ENCODE measurements around the gene CDC42EP3.
A peak's percentile ranks its signal among the peaks of the same experiment; 100 is the strongest.

The CDC42EP3 gene

GRCh38 chr2:37654932-37655841 lies 16.3 kb downstream of the CDC42EP3 start:
- Histone ChIP-seq H3K9me3 (ENCODE audit: control insufficient read depth in 2 of 2, low read length in 2 of 2) (no peaks in the 10 kb centered on the region), H3K9ac (ENCODE audit: low read length in 2 of 2) (no peak overlapping the region), H3K4me3 (ENCODE audit: low read length in 2 of 2) (peak overlapping the region in 1 of 2 donors; percentile 7), H3K4me1 (ENCODE audit: control insufficient read depth, insufficient read depth, low read length) (peaks cover 58% of the 10 kb centered on the region), H3K27ac (ENCODE audit: low read length) (no peak overlapping the region), H3K36me3 (ENCODE audit: control insufficient read depth in 2 of 2, insufficient read depth in 2 of 2, low read length in 2 of 2) (peaks cover 0 to 5% of the 10 kb centered on the region in 2 donors), H3K27me3 (ENCODE audit: control insufficient read depth in 1 of 2, insufficient read depth in 2 of 2, low read length in 2 of 2) (no peaks in the 10 kb centered on the region)

DNA sequence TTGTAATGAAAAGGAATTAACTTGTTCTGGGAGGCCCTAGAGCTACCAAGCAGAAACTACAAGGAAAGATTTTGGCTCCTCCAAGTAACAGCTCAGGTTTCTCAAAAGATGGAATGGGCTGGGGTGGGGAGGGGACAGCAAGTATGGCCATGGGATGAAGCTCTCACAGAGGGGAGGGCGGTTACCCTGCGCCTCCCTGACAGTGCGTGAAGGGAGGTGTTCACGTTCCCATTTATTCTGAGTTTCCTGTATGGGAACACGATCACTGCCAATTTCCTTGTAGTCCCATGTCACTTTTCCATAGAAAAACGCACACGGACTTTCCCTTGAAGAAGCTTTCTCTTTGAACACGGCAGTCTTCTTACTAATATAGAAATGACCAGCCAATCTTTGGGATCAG lies 17.0 kb downstream of the CDC42EP3 start:
- Histone ChIP-seq H3K4me1 (ENCODE audit: control insufficient read depth, insufficient read depth, low read length) (peaks cover 57% of the 10 kb centered on the region), H3K27ac (ENCODE audit: low read length) (peak overlapping the region; percentile 32), H3K27me3 (ENCODE audit: control insufficient read depth in 1 of 2, insufficient read depth in 2 of 2, low read length in 2 of 2) (no peaks in the 10 kb centered on the region), H3K9ac (ENCODE audit: low read length in 2 of 2) (no peak overlapping the region), H3K4me3 (ENCODE audit: low read length in 2 of 2) (peak overlapping the region in 1 of 2 donors; percentile 29), H3K9me3 (ENCODE audit: control insufficient read depth in 2 of 2, low read length in 2 of 2) (no peaks in the 10 kb centered on the region), H3K36me3 (ENCODE audit: control insufficient read depth in 2 of 2, insufficient read depth in 2 of 2, low read length in 2 of 2) (peaks cover 0 to 5% of the 10 kb centered on the region in 2 donors)

GRCh38 chr2:37653805-37654378 lies 17.6 kb downstream of the CDC42EP3 start:
- Histone ChIP-seq H3K27ac (ENCODE audit: low read length) (peak overlapping the region; percentile 32), H3K4me3 (ENCODE audit: low read length in 2 of 2) (peak overlapping the region; percentile 16 to 29), H3K36me3 (ENCODE audit: control insufficient read depth in 2 of 2, insufficient read depth in 2 of 2, low read length in 2 of 2) (peaks cover 0 to 5% of the 10 kb centered on the region in 2 donors), H3K4me1 (ENCODE audit: control insufficient read depth, insufficient read depth, low read length) (peaks cover 59% of the 10 kb centered on the region), H3K27me3 (ENCODE audit: control insufficient read depth in 1 of 2, insufficient read depth in 2 of 2, low read length in 2 of 2) (no peaks in the 10 kb centered on the region), H3K9me3 (ENCODE audit: control insufficient read depth in 2 of 2, low read length in 2 of 2) (no peaks in the 10 kb centered on the region), H3K9ac (ENCODE audit: low read length in 2 of 2) (no peak overlapping the region)

GRCh38 chr2:37653093-37653492 lies 18.3 kb downstream of the CDC42EP3 start:
- no peaks in the 10 kb centered on the region for H3K27me3 ChIP-seq (ENCODE audit: control insufficient read depth in 1 of 2, insufficient read depth in 2 of 2, low read length in 2 of 2)
- peaks cover 59% of the 10 kb centered on the region for H3K4me1 ChIP-seq (ENCODE audit: control insufficient read depth, insufficient read depth, low read length)
- H3K36me3 ChIP-seq (ENCODE audit: control insufficient read depth in 2 of 2, insufficient read depth in 2 of 2, low read length in 2 of 2): peaks cover 2 to 8% of the 10 kb centered on the region in 2 donors
- H3K9ac ChIP-seq (ENCODE audit: low read length in 2 of 2): peak overlapping the region in 1 of 2 donors; percentile 42
- H3K4me3 ChIP-seq (ENCODE audit: low read length in 2 of 2): no peak overlapping the region
- H3K9me3 ChIP-seq (ENCODE audit: control insufficient read depth in 2 of 2, low read length in 2 of 2): no peaks in the 10 kb centered on the region
- H3K27ac ChIP-seq (ENCODE audit: low read length): peak overlapping the region; percentile 41

- no peaks in the 10 kb centered on the region for H3K27me3 ChIP-seq (ENCODE audit: control insufficient read depth in 1 of 2, insufficient read depth in 2 of 2, low read length in 2 of 2)
- no peak overlapping the region for H3K4me3 ChIP-seq (ENCODE audit: low read length in 2 of 2)
- H3K36me3 ChIP-seq (ENCODE audit: control insufficient read depth in 2 of 2, insufficient read depth in 2 of 2, low read length in 2 of 2): peaks cover 5 to 12% of the 10 kb centered on the region in 2 donors
- H3K9ac ChIP-seq (ENCODE audit: low read length in 2 of 2): no peak overlapping the region
- H3K27ac ChIP-seq (ENCODE audit: low read length): peak overlapping the region; percentile 41
- H3K4me1 ChIP-seq (ENCODE audit: control insufficient read depth, insufficient read depth, low read length): peaks cover 57% of the 10 kb centered on the region
- H3K9me3 ChIP-seq (ENCODE audit: control insufficient read depth in 2 of 2, low read length in 2 of 2): peaks cover 0 to 2% of the 10 kb centered on the region in 2 donors
Observed at GRCh38 chr2:37652199-37652640, 19.2 kb downstream of the CDC42EP3 start.

GRCh38 chr2:37650548-37651093 lies 20.8 kb downstream of the CDC42EP3 start:
- Histone ChIP-seq H3K4me1 (ENCODE audit: control insufficient read depth, insufficient read depth, low read length) (peaks cover 49% of the 10 kb centered on the region), H3K36me3 (ENCODE audit: control insufficient read depth in 2 of 2, insufficient read depth in 2 of 2, low read length in 2 of 2) (peaks cover 12 to 14% of the 10 kb centered on the region in 2 donors), H3K4me3 (ENCODE audit: low read length in 2 of 2) (no peak overlapping the region), H3K9me3 (ENCODE audit: control insufficient read depth in 2 of 2, low read length in 2 of 2) (peaks cover 0 to 2% of the 10 kb centered on the region in 2 donors), H3K27me3 (ENCODE audit: control insufficient read depth in 1 of 2, insufficient read depth in 2 of 2, low read length in 2 of 2) (no peaks in the 10 kb centered on the region), H3K27ac (ENCODE audit: low read length) (peak overlapping the region; percentile 12), H3K9ac (ENCODE audit: low read length in 2 of 2) (no peak overlapping the region)

DNA sequence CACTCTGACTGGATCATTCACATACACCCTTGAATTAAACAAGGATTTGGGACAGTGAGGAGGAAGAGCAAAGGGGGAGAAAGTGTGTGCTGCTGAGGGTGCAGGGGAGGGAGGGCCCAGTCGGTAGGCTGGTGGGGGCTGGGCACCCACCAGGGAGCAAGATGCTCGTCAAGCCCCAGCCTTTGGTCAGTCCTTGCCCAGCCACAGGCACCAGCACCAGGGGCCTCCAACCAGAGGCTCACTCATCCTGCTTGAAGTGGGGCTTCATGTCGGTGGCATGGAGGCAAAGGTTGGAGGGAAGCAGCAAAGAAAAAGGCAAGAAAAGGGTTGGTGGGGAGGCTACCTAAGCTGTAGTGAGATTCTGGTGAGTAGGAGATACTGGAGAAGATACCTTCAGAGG lies 21.9 kb downstream of the CDC42EP3 start:
- Histone ChIP-seq H3K27me3 (ENCODE audit: control insufficient read depth in 1 of 2, insufficient read depth in 2 of 2, low read length in 2 of 2) (no peaks in the 10 kb centered on the region), H3K9me3 (ENCODE audit: control insufficient read depth in 2 of 2, low read length in 2 of 2) (peaks cover 0 to 2% of the 10 kb centered on the region in 2 donors), H3K36me3 (ENCODE audit: control insufficient read depth in 2 of 2, insufficient read depth in 2 of 2, low read length in 2 of 2) (peaks cover 13 to 15% of the 10 kb centered on the region in 2 donors), H3K9ac (ENCODE audit: low read length in 2 of 2) (no peak overlapping the region), H3K4me3 (ENCODE audit: low read length in 2 of 2) (no peak overlapping the region), H3K27ac (ENCODE audit: low read length) (no peak overlapping the region), H3K4me1 (ENCODE audit: control insufficient read depth, insufficient read depth, low read length) (peaks cover 41% of the 10 kb centered on the region)

GRCh38 chr2:37648331-37649011 lies 23.0 kb downstream of the CDC42EP3 start:
- H3K9ac ChIP-seq (ENCODE audit: low read length in 2 of 2): no peak overlapping the region
- peaks cover 16 to 18% of the 10 kb centered on the region in 2 donors for H3K36me3 ChIP-seq (ENCODE audit: control insufficient read depth in 2 of 2, insufficient read depth in 2 of 2, low read length in 2 of 2)
- H3K27ac ChIP-seq (ENCODE audit: low read length): peak overlapping the region; percentile 37
- H3K27me3 ChIP-seq (ENCODE audit: control insufficient read depth in 1 of 2, insufficient read depth in 2 of 2, low read length in 2 of 2): no peaks in the 10 kb centered on the region
- peaks cover 33% of the 10 kb centered on the region for H3K4me1 ChIP-seq (ENCODE audit: control insufficient read depth, insufficient read depth, low read length)
- H3K9me3 ChIP-seq (ENCODE audit: control insufficient read depth in 2 of 2, low read length in 2 of 2): peaks cover 0 to 2% of the 10 kb centered on the region in 2 donors
- H3K4me3 ChIP-seq (ENCODE audit: low read length in 2 of 2): no peak overlapping the region

- H3K4me1 ChIP-seq (ENCODE audit: control insufficient read depth, insufficient read depth, low read length): peaks cover 33% of the 10 kb centered on the region
- no peak overlapping the region for H3K4me3 ChIP-seq (ENCODE audit: low read length in 2 of 2)
- peak overlapping the region; percentile 37 for H3K27ac ChIP-seq (ENCODE audit: low read length)
- H3K9ac ChIP-seq (ENCODE audit: low read length in 2 of 2): no peak overlapping the region
- peaks cover 0 to 2% of the 10 kb centered on the region in 2 donors for H3K9me3 ChIP-seq (ENCODE audit: control insufficient read depth in 2 of 2, low read length in 2 of 2)
- peaks cover 18% of the 10 kb centered on the region in 2 donors for H3K36me3 ChIP-seq (ENCODE audit: control insufficient read depth in 2 of 2, insufficient read depth in 2 of 2, low read length in 2 of 2)
- no peaks in the 10 kb centered on the region for H3K27me3 ChIP-seq (ENCODE audit: control insufficient read depth in 1 of 2, insufficient read depth in 2 of 2, low read length in 2 of 2)
Observed at GRCh38 chr2:37647971-37648330, 23.5 kb downstream of the CDC42EP3 start.

DNA sequence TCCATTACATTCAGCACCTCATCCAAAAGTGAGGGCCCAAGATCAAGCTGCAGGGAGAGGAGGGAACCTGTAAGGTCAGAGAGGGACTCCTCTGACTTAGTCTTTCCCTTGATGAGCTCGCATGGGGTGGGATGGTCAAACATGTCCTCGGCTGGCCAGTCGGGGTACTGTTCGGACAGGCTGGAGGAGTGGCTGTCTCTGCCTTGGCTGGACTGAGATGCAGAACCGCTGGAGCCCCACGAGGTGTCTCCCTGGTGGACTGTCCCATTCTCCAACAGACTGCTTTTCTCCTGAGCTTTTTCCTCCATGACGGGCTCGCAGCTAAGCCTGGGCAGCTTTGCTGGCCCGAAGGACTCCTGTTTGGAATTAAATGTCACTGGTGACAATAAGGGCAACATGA lies 25.6 kb downstream of the CDC42EP3 start:
- H3K27ac ChIP-seq (ENCODE audit: low read length): no peak overlapping the region
- H3K27me3 ChIP-seq (ENCODE audit: control insufficient read depth in 1 of 2, insufficient read depth in 2 of 2, low read length in 2 of 2): no peaks in the 10 kb centered on the region
- H3K9me3 ChIP-seq (ENCODE audit: control insufficient read depth in 2 of 2, low read length in 2 of 2): peaks cover 0 to 2% of the 10 kb centered on the region in 2 donors
- peaks cover 18 to 21% of the 10 kb centered on the region in 2 donors for H3K36me3 ChIP-seq (ENCODE audit: control insufficient read depth in 2 of 2, insufficient read depth in 2 of 2, low read length in 2 of 2)
- H3K4me1 ChIP-seq (ENCODE audit: control insufficient read depth, insufficient read depth, low read length): peaks cover 20% of the 10 kb centered on the region
- H3K4me3 ChIP-seq (ENCODE audit: low read length in 2 of 2): no peak overlapping the region
- no peak overlapping the region for H3K9ac ChIP-seq (ENCODE audit: low read length in 2 of 2)

All from stomach smooth muscle (tissue), 2 donors.